Measurements from ENCODE around the gene C3. TPM values are rescaled to one million over a fixed set of nuclear protein-coding genes. Genes with fewer than 3 reads are reported as not detected.
A peak's percentile ranks its signal among the peaks of the same experiment; 100 is the strongest.

Gene C3
- total and polyA plus RNA-seq, 5 donors from 2014 or later, result not detected

DNA sequence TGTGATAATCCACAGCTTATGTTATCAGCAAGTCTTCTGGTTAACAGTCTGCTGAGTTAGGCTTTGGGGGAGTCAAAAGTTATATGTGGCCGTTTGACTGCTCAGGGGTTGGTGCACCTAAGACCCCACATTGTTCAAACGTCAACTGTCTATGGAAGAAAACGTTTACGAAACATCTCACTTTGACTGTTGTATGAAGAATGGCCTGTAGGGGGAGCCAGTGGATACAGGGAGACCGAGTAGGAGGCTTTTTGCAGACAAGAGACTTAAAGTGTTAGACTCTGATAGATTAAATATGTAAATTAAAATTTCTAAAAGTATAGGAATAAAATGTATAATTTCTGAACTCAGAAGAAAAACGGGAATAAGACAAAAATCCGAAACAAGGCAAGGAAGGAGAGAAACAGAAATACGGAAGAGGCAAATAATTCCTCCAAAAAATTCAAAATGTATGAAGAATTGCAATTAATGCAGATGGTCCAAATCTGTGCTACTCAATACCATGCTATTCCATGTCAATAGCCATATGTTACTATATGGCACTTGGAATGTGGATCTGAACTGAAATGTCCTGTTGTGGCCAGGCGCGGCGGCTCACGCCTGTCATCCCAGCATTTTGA is 88.3 kb downstream of the C3 start:
- Mint-ChIP-seq H3K36me3 (no peaks in the 10 kb centered on the region), H3K4me3 (peak overlapping the region in 1 of 4 donors; percentile 38), H3K27ac (peak overlapping the region in 2 of 3 donors; percentile 6 to 8), H3K27me3 (peaks cover 6% of the 10 kb centered on the region), H3K9me3 (peaks cover 0 to 3% (median 0%) of the 10 kb centered on the region in 7 donors), H3K4me1 (peaks cover 5 to 24% (median 11%) of the 10 kb centered on the region in 4 donors)
- Histone ChIP-seq H3K4me3 (ENCODE audit: low read depth, low read length) (no peak overlapping the region), H3K9me3 (ENCODE audit: control insufficient read depth in 2 of 2, low read length in 2 of 2) (no peaks in the 10 kb centered on the region), H3K4me1 (ENCODE audit: control insufficient read depth, insufficient read depth, low read length, poor library complexity, severe bottlenecking) (no peaks in the 10 kb centered on the region), H3K36me3 (ENCODE audit: control insufficient read depth, insufficient read depth, low read length) (no peaks in the 10 kb centered on the region), H3K27ac (ENCODE audit: insufficient read depth, low read length, poor library complexity, severe bottlenecking) (no peak overlapping the region), H3K27me3 (ENCODE audit: control insufficient read depth, insufficient read depth, low read length) (no peaks in the 10 kb centered on the region)
- DNase-seq, result peak; percentile 73 to 91 (median 83)
- peak; percentile 74 to 79 for ATAC-seq (ENCODE audit: low read depth in 2 of 2)

Other genes starting within 250 kb of the C3 start
- gene DENND1C, start 238.9 kb downstream of the C3 start, total RNA-seq, result 125 TPM
- gene DENND1C, start 238.9 kb downstream of the C3 start, polyA plus RNA-seq, result 10 to 100 TPM; 36.9 to 42.4 (median 41.4) TPM
- 1.3 TPM for gene TUBB4A, start 218.3 kb downstream of the C3 start, total RNA-seq
- gene TUBB4A, start 218.3 kb downstream of the C3 start, polyA plus RNA-seq, result 1 to 10 TPM in 1 of 4 donors, under 1 TPM in 1, not detected in 2; 0.36 to 1.0 TPM
- gene TNFSF9, start 189.6 kb downstream of the C3 start, total RNA-seq, result 4.5 TPM
- gene TNFSF9, start 189.6 kb downstream of the C3 start, polyA plus RNA-seq, result 1 to 10 TPM in 1 of 4 donors, under 1 TPM in 3; 0.38 to 2.6 (median 0.50) TPM
- gene CD70, start 129.5 kb downstream of the C3 start, total RNA-seq, result 24.3 TPM
- gene CD70, start 129.5 kb downstream of the C3 start, polyA plus RNA-seq, result 10 to 100 TPM; 10.0 to 27.2 (median 17.7) TPM
- gene TNFSF14, start 50.5 kb downstream of the C3 start, total RNA-seq, result 8.4 TPM
- 1 to 10 TPM; 2.6 to 8.9 (median 5.4) TPM for gene TNFSF14, start 50.5 kb downstream of the C3 start, polyA plus RNA-seq
- gene GPR108, start 16.9 kb upstream of the C3 start, total RNA-seq, result 60.7 TPM
- gene GPR108, start 16.9 kb upstream of the C3 start, polyA plus RNA-seq, result 10 to 100 TPM; 82.9 to 98.8 (median 87.4) TPM
- gene TRIP10, start 19.0 kb upstream of the C3 start, total RNA-seq, result 2.6 TPM
- under 1 TPM in 3 of 4 donors, not detected in 1; 0.37 to 0.51 (median 0.38) TPM for gene TRIP10, start 19.0 kb upstream of the C3 start, polyA plus RNA-seq
- gene SH2D3A, start 46.8 kb upstream of the C3 start, total RNA-seq, result 46.2 TPM
- gene SH2D3A, start 46.8 kb upstream of the C3 start, polyA plus RNA-seq, result 10 to 100 TPM; 19.5 to 26.5 (median 22.1) TPM
- gene VAV1, start 52.1 kb upstream of the C3 start, total RNA-seq, result 117 TPM
- 10 to 100 TPM; 14.8 to 24.2 (median 21.8) TPM for gene VAV1, start 52.1 kb upstream of the C3 start, polyA plus RNA-seq
- 2.4 TPM for gene ADGRE1, start 166.9 kb upstream of the C3 start, total RNA-seq
- gene ADGRE1, start 166.9 kb upstream of the C3 start, polyA plus RNA-seq, result 1 to 10 TPM in 3 of 4 donors, under 1 TPM in 1; 0.92 to 2.0 (median 1.2) TPM